H1 (cell line): ENCODE data around the gene TPO. TPM values are rescaled to one million over a fixed set of nuclear protein-coding genes. Genes with fewer than 3 reads are reported as not detected.

Source experiments
- BACH1 ChIP-seq: IDR thresholded peaks from 2 replicates; pipeline ENCODE4 v1.6.1; 2012; ENCODE audit warnings: low read length, improper control_type of control experiment
- CBX5 ChIP-seq: fragments of 300-800, 300-1000 bp; sonication (generic); IDR thresholded peaks from 2 replicates; pipeline ENCODE4 v1.7.1; 2016; ENCODE audit warnings: antibody characterized with exemption, low read length, low read depth
- CEBPB ChIP-seq: IDR thresholded peaks from 2 replicates; pipeline ENCODE4 v1.6.1; 2012; ENCODE audit warnings: low read depth, low read length
- CHD1 ChIP-seq: IDR thresholded peaks from 2 replicates; pipeline ENCODE4 v1.6.1; 2012; ENCODE audit warnings: low read depth, low read length, improper control_type of control experiment
- EP300 ChIP-seq, 2 experiments: IDR thresholded peaks; 1 replicate in 1 of 2; 2 replicates in 1 of 2; pipeline ENCODE4 v1.6.1; 2011 to 2012; ENCODE audit warnings: low read depth in 2 of 2, low read length in 2 of 2, mild to moderate bottlenecking in 2 of 2, borderline replicate concordance in 1 of 2, inconsistent platforms in 1 of 2, moderate library complexity in 1 of 2
- JUND ChIP-seq: IDR thresholded peaks from 2 replicates; pipeline ENCODE4 v1.6.1; 2011; ENCODE audit warnings: mild to moderate bottlenecking, improper control_type of control experiment, low read length
- MAFK ChIP-seq: IDR thresholded peaks from 2 replicates; pipeline ENCODE4 v1.6.1; 2012; ENCODE audit warnings: low read depth, mild to moderate bottlenecking, improper control_type of control experiment, low read length
- RFX5 ChIP-seq: IDR thresholded peaks from 2 replicates; pipeline ENCODE4 v1.6.1; 2011; ENCODE audit warnings: low read depth, low read length, improper control_type of control experiment, borderline replicate concordance
- SP1 ChIP-seq: IDR thresholded peaks from 2 replicates; pipeline ENCODE4 v1.6.1; 2011; ENCODE audit warnings: low read depth, low read length
- TAF7 ChIP-seq: optimal IDR thresholded peaks from 2 replicates; pipeline ENCODE3; 2011; ENCODE audit warnings: low read depth, mild to moderate bottlenecking, inconsistent platforms, low read length, moderate library complexity, borderline replicate concordance
- polyA plus RNA-seq, 7 experiments: library from polyadenylated mRNA; depleted of rRNA in 3 of 7; stranded (reverse) in 5 of 7; unstranded in 2 of 7; fragments of >200 nt in 5 of 7; fragments of 200-250 nt in 2 of 7; gene quantifications; 1 replicate in 5 of 7; 2 replicates in 1 of 7; 4 replicates in 1 of 7; pipeline versions ENCODE4 v1.2.1 to v1.2.3, GENCODE V29; 2011 to 2013; ENCODE audit warnings: missing spikeins in 2 of 7, mixed read lengths in 2 of 7
- total RNA-seq: library from RNA; stranded (reverse); fragmentation: NEBNext Ultra II Directional; extraction: Animal tissue kit (Norgen Biotek cat#: 25700); gene quantifications from 2 replicates; pipeline ENCODE4 v1.2.1, GENCODE V29; 2021
- TF ChIP-seq, protein P1 (sequence below): fragments of 300-600 bp; sonication (generic); IDR thresholded peaks from 2 replicates; pipeline ENCODE4 v1.7.1; 2012; ENCODE audit warnings: low read length, moderate library complexity, mild to moderate bottlenecking, inconsistent platforms; ENCODE audit not compliant: insufficient replicate concordance
- TF ChIP-seq, protein P2 (sequence below): IDR thresholded peaks from 2 replicates; pipeline ENCODE4 v1.6.1; 2011; ENCODE audit warnings: low read depth, mild to moderate bottlenecking, low read length; ENCODE audit not compliant: insufficient read depth

TPO gene
- total and polyA plus RNA-seq, 2 of the 8 experiments (the other 6 are each of a cell fraction or from before 2014, with no cell fraction given) = not detected

DNA sequence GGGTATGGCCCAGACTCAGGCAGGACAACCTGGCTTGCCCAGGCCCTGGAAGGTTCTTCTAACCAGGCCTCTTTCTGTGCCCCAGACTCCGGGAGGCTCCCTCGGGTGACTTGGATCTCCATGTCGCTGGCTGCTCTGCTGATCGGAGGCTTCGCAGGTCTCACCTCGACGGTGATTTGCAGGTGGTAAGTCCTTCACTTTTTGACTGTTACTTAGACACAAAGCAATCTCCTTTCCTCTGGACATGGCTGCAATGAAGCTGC is 103.5 kb downstream of the TPO start (continued):
- TF ChIP-seq, protein P1, sequence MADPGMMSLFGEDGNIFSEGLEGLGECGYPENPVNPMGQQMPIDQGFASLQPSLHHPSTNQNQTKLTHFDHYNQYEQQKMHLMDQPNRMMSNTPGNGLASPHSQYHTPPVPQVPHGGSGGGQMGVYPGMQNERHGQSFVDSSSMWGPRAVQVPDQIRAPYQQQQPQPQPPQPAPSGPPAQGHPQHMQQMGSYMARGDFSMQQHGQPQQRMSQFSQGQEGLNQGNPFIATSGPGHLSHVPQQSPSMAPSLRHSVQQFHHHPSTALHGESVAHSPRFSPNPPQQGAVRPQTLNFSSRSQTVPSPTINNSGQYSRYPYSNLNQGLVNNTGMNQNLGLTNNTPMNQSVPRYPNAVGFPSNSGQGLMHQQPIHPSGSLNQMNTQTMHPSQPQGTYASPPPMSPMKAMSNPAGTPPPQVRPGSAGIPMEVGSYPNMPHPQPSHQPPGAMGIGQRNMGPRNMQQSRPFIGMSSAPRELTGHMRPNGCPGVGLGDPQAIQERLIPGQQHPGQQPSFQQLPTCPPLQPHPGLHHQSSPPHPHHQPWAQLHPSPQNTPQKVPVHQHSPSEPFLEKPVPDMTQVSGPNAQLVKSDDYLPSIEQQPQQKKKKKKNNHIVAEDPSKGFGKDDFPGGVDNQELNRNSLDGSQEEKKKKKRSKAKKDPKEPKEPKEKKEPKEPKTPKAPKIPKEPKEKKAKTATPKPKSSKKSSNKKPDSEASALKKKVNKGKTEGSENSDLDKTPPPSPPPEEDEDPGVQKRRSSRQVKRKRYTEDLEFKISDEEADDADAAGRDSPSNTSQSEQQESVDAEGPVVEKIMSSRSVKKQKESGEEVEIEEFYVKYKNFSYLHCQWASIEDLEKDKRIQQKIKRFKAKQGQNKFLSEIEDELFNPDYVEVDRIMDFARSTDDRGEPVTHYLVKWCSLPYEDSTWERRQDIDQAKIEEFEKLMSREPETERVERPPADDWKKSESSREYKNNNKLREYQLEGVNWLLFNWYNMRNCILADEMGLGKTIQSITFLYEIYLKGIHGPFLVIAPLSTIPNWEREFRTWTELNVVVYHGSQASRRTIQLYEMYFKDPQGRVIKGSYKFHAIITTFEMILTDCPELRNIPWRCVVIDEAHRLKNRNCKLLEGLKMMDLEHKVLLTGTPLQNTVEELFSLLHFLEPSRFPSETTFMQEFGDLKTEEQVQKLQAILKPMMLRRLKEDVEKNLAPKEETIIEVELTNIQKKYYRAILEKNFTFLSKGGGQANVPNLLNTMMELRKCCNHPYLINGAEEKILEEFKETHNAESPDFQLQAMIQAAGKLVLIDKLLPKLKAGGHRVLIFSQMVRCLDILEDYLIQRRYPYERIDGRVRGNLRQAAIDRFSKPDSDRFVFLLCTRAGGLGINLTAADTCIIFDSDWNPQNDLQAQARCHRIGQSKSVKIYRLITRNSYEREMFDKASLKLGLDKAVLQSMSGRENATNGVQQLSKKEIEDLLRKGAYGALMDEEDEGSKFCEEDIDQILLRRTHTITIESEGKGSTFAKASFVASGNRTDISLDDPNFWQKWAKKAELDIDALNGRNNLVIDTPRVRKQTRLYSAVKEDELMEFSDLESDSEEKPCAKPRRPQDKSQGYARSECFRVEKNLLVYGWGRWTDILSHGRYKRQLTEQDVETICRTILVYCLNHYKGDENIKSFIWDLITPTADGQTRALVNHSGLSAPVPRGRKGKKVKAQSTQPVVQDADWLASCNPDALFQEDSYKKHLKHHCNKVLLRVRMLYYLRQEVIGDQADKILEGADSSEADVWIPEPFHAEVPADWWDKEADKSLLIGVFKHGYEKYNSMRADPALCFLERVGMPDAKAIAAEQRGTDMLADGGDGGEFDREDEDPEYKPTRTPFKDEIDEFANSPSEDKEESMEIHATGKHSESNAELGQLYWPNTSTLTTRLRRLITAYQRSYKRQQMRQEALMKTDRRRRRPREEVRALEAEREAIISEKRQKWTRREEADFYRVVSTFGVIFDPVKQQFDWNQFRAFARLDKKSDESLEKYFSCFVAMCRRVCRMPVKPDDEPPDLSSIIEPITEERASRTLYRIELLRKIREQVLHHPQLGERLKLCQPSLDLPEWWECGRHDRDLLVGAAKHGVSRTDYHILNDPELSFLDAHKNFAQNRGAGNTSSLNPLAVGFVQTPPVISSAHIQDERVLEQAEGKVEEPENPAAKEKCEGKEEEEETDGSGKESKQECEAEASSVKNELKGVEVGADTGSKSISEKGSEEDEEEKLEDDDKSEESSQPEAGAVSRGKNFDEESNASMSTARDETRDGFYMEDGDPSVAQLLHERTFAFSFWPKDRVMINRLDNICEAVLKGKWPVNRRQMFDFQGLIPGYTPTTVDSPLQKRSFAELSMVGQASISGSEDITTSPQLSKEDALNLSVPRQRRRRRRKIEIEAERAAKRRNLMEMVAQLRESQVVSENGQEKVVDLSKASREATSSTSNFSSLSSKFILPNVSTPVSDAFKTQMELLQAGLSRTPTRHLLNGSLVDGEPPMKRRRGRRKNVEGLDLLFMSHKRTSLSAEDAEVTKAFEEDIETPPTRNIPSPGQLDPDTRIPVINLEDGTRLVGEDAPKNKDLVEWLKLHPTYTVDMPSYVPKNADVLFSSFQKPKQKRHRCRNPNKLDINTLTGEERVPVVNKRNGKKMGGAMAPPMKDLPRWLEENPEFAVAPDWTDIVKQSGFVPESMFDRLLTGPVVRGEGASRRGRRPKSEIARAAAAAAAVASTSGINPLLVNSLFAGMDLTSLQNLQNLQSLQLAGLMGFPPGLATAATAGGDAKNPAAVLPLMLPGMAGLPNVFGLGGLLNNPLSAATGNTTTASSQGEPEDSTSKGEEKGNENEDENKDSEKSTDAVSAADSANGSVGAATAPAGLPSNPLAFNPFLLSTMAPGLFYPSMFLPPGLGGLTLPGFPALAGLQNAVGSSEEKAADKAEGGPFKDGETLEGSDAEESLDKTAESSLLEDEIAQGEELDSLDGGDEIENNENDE = no peak
- no peak for TF ChIP-seq CHD1
- TF ChIP-seq SP1 = no peak
- no peak for TF ChIP-seq CBX5
- no peak for TF ChIP-seq CEBPB
- TF ChIP-seq MAFK = no peak
- no peak for TF ChIP-seq TAF7
- TF ChIP-seq, protein P2, sequence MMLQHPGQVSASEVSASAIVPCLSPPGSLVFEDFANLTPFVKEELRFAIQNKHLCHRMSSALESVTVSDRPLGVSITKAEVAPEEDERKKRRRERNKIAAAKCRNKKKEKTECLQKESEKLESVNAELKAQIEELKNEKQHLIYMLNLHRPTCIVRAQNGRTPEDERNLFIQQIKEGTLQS = no peak
- no peak for TF ChIP-seq EP300 (IDR thresholded peaks at IDR 0.05; ENCODE audit: borderline replicate concordance in 1 of 2, low read depth in 2 of 2, low read length in 2 of 2)
- no peak for TF ChIP-seq BACH1
- no peak for TF ChIP-seq JUND
- TF ChIP-seq RFX5 = no peak
